Renal pelvis (tissue), 4 donors: Measurements from ENCODE around the gene ZNF837. TPM values are rescaled to one million over a fixed set of nuclear protein-coding genes. Genes with fewer than 3 reads are reported as not detected.

Experiments
- DNase-seq: peaks from one replicate; pipeline ENCODE4 v3.0.0-alpha.2; 2013
- polyA plus RNA-seq, 3 donors: library from polyadenylated mRNA; unstranded; fragments of 120-200 nt; gene quantifications; one replicate each; pipeline ENCODE4 v1.2.1, GENCODE V29; 2013; ENCODE audit not compliant: insufficient read length in 3 of 3

The ZNF837 gene
- polyA plus RNA-seq, 3 donors = 5.6 to 6.2 (median 5.8) TPM

DNA sequence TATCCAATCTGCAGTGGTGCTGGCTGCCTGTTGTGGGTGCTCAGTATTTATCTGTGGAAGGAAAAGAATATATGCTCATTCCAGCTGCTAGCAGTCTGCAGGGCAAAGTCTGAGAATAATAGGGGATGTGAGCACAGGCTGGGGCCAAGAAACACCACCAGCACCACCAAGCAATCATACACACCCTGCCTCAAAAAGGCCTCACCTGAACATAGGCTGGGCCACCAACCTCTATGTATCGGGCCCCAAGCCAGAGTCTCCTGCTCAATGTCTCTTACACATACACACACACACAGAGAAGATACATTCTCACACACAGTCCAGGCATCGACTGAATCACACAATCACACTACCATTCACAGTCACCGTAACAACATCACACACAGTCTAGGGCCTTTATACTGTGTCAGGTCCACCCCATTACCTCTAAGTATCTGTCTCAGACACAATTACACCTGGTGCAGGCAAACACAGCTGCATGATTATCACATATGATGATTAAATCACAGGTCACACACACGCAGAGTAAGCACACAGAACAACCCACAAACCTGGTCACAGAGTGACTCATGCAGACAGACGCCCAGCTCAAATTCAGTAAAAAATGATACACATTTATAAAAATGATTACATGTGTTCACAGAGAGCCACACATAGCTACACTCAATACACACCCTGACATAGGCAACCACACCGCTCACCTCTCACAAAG lies 55.4 kb downstream of the ZNF837 start:
- no peak for DNase-seq

DNA sequence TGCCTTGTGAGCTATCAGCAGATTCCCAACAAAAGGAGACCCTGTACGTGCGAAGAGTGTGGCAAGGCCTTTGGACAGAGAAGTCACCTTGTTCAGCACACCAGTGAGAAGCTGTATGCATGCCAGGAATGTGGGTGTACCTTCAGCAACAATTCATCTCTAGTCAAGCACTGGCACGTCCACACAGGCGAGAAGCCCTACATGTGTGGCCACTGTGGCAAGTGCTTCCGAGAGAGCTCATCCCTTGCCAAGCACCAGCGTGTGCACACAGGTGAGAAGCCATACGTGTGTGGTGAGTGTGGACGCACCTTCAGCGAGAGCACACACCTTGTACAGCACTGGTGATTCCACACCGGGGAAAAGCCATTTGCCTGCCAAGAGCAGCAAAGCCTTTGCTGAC lies 61.6 kb downstream of the ZNF837 start:
- DNase-seq = no peak

GRCh38 chr19:58318297-58318696 lies 62.5 kb downstream of the ZNF837 start:
- no peak for DNase-seq

Other genes starting within 250 kb of the ZNF837 start
- gene ZNF329, start 230.2 kb downstream of the ZNF837 start, polyA plus RNA-seq = 10 to 100 TPM; 21.9 to 23.4 (median 22.0) TPM
- 10 to 100 TPM; 19.1 to 24.9 (median 23.8) TPM for gene ZNF274, start 198.0 kb downstream of the ZNF837 start, polyA plus RNA-seq
- gene ZNF544, start 152.1 kb downstream of the ZNF837 start, polyA plus RNA-seq = 10 to 100 TPM; 34.2 to 47.5 (median 44.4) TPM
- 10 to 100 TPM in 2 of 3 donors, 1 to 10 TPM in 1; 6.6 to 10.7 (median 10.5) TPM for gene ZNF8, start 102.1 kb downstream of the ZNF837 start, polyA plus RNA-seq
- 10 to 100 TPM; 53.5 to 61.2 (median 59.1) TPM for gene ERVK3-1, start 75.7 kb downstream of the ZNF837 start, polyA plus RNA-seq
- 1 to 10 TPM; 3.8 to 4.1 (median 4.0) TPM for gene ZSCAN22, start 54.0 kb downstream of the ZNF837 start, polyA plus RNA-seq
- gene A1BG, start 27.5 kb downstream of the ZNF837 start, polyA plus RNA-seq = 1 to 10 TPM; 1.6 to 2.1 (median 2.0) TPM
- 1 to 10 TPM; 5.0 to 7.1 (median 5.5) TPM for gene ZNF497, start 18.3 kb downstream of the ZNF837 start, polyA plus RNA-seq
- 1,000 to 10,000 TPM in 2 of 3 donors, 100 to 1,000 TPM in 1; 960 to 1,160 (median 1,095) TPM for gene RPS5, start 6.2 kb upstream of the ZNF837 start, polyA plus RNA-seq
- gene RNF225, start 14.6 kb upstream of the ZNF837 start, polyA plus RNA-seq = not detected
- 10 to 100 TPM; 13.2 to 16.5 (median 13.9) TPM for gene ZNF584, start 27.6 kb upstream of the ZNF837 start, polyA plus RNA-seq
- 10 to 100 TPM; 13.6 to 16.7 (median 15.1) TPM for gene ZNF132, start 59.1 kb upstream of the ZNF837 start, polyA plus RNA-seq
- gene ZNF324B, start 70.6 kb upstream of the ZNF837 start, polyA plus RNA-seq = 1 to 10 TPM; 7.2 to 7.6 (median 7.2) TPM
- gene ZNF324, start 86.0 kb upstream of the ZNF837 start, polyA plus RNA-seq = 10 to 100 TPM; 10.0 to 13.4 (median 11.0) TPM
- 10 to 100 TPM; 17.3 to 23.4 (median 19.3) TPM for gene ZNF446, start 95.3 kb upstream of the ZNF837 start, polyA plus RNA-seq
- gene SLC27A5, start 131.0 kb upstream of the ZNF837 start, polyA plus RNA-seq = 10 to 100 TPM; 13.3 to 13.8 (median 13.6) TPM
- 10 to 100 TPM; 14.5 to 19.1 (median 16.1) TPM for gene ZBTB45, start 138.8 kb upstream of the ZNF837 start, polyA plus RNA-seq
- gene TRIM28, start 163.0 kb upstream of the ZNF837 start, polyA plus RNA-seq = 100 to 1,000 TPM; 644 to 816 (median 758) TPM
- 100 to 1,000 TPM; 117 to 136 (median 126) TPM for gene CHMP2A, start 174.1 kb upstream of the ZNF837 start, polyA plus RNA-seq
- 100 to 1,000 TPM in 1 of 3 donors, 10 to 100 TPM in 2; 90.2 to 109 (median 97.5) TPM for gene UBE2M, start 177.6 kb upstream of the ZNF837 start, polyA plus RNA-seq
- 10 to 100 TPM; 31.0 to 59.2 (median 54.2) TPM for gene MZF1, start 192.3 kb upstream of the ZNF837 start, polyA plus RNA-seq